Dendritic cell treated with granulocyte-macrophage colony-stimulating factor and Interleukin-4, amounts not matched to agents 40 ng/mL and 50 ng/mL, for 4 days (primary cell): ENCODE data around the gene FLG2.

Source experiments
- H3K27ac Mint-ChIP-seq: one replicate; pipeline ENCODE4 v1.8.0; 2022; ENCODE audit warnings: mild to moderate bottlenecking, mixed read lengths
- H3K27me3 Mint-ChIP-seq: one replicate; pipeline ENCODE4 v1.8.0; 2022; ENCODE audit warnings: mild to moderate bottlenecking, mixed read lengths
- H3K36me3 Mint-ChIP-seq: one replicate; pipeline ENCODE4 v1.8.0; 2022; ENCODE audit warnings: low read depth, mixed read lengths
- H3K4me1 Mint-ChIP-seq: one replicate; pipeline ENCODE4 v1.8.0; 2022; ENCODE audit warnings: low read depth, mixed read lengths
- H3K4me3 Mint-ChIP-seq: one replicate; pipeline ENCODE4 v1.8.0; 2022; ENCODE audit warnings: mild to moderate bottlenecking, moderate library complexity, mixed read lengths
- H3K9me3 Mint-ChIP-seq: one replicate; pipeline ENCODE4 v1.8.0; 2022; ENCODE audit warnings: mixed read lengths
- intact Hi-C: fragments of 100-400 bp; cut with micrococcal nuclease; formaldehyde crosslinking; loops from one replicate; pipeline ENCODE4 v1.15.0; 2022

FLG2 gene

GRCh38 chr1:152359906-152360305, at the start of gene FLG2:
FLG2 (minus strand) TSS chr1:152360006; CDS start chr1:152358884, 1,122 bp downstream.
- Mint-ChIP-seq H3K27ac (no peak within 1 kb of the TSS), H3K9me3 (no peaks in the 10 kb centered on the region), H3K4me1 (no peaks in the 10 kb centered on the region), H3K36me3 (no peaks in the 10 kb centered on the region), H3K4me3 (no peak within 1 kb of the TSS), H3K27me3 (peaks cover 6% of the 10 kb centered on the region)
- intact Hi-C loops, result no loop called here

GRCh38 chr1:152408664-152409063, 48.9 kb upstream of the FLG2 start:
- intact Hi-C loops, result no loop called here
- no peaks in the 10 kb centered on the region for H3K9me3 Mint-ChIP-seq
- H3K4me3 Mint-ChIP-seq, result no peak overlapping the region
- no peaks in the 10 kb centered on the region for H3K4me1 Mint-ChIP-seq
- no peaks in the 10 kb centered on the region for H3K36me3 Mint-ChIP-seq
- no peak overlapping the region for H3K27ac Mint-ChIP-seq
- peaks cover 10% of the 10 kb centered on the region for H3K27me3 Mint-ChIP-seq

- Mint-ChIP-seq H3K36me3 (no peaks in the 10 kb centered on the region), H3K9me3 (peaks cover 6% of the 10 kb centered on the region), H3K27ac (no peak overlapping the region), H3K4me3 (no peak overlapping the region), H3K4me1 (no peaks in the 10 kb centered on the region), H3K27me3 (peaks cover 10% of the 10 kb centered on the region)
- intact Hi-C loops, result no loop called here
Observed at GRCh38 chr1:152398812-152399698, 39.2 kb upstream of the FLG2 start.

- H3K4me3 Mint-ChIP-seq, result no peak overlapping the region
- no peaks in the 10 kb centered on the region for H3K36me3 Mint-ChIP-seq
- no peak overlapping the region for H3K27ac Mint-ChIP-seq
- H3K9me3 Mint-ChIP-seq, result peaks cover 6% of the 10 kb centered on the region
- intact Hi-C loops, result no loop called here
- H3K27me3 Mint-ChIP-seq, result peaks cover 11% of the 10 kb centered on the region
- H3K4me1 Mint-ChIP-seq, result no peaks in the 10 kb centered on the region
Observed at GRCh38 chr1:152397474-152397873, 37.7 kb upstream of the FLG2 start.

GRCh38 chr1:152394151-152394550, 34.3 kb upstream of the FLG2 start:
- intact Hi-C loops, result no loop called here
- H3K4me3 Mint-ChIP-seq, result no peak overlapping the region
- H3K4me1 Mint-ChIP-seq, result no peaks in the 10 kb centered on the region
- peaks cover 6% of the 10 kb centered on the region for H3K9me3 Mint-ChIP-seq
- peaks cover 15% of the 10 kb centered on the region for H3K27me3 Mint-ChIP-seq
- H3K36me3 Mint-ChIP-seq, result no peaks in the 10 kb centered on the region
- no peak overlapping the region for H3K27ac Mint-ChIP-seq

GRCh38 chr1:152392909-152393308, 33.1 kb upstream of the FLG2 start:
- Mint-ChIP-seq H3K27ac (no peak overlapping the region), H3K4me1 (no peaks in the 10 kb centered on the region), H3K27me3 (peaks cover 14% of the 10 kb centered on the region), H3K36me3 (no peaks in the 10 kb centered on the region), H3K4me3 (no peak overlapping the region), H3K9me3 (peaks cover 6% of the 10 kb centered on the region)
- intact Hi-C loops, result no loop called here

- Mint-ChIP-seq H3K36me3 (no peaks in the 10 kb centered on the region), H3K9me3 (no peaks in the 10 kb centered on the region), H3K4me1 (no peaks in the 10 kb centered on the region), H3K27ac (no peak overlapping the region), H3K27me3 (peaks cover 14% of the 10 kb centered on the region), H3K4me3 (no peak overlapping the region)
- intact Hi-C loops, result no loop called here
Observed at GRCh38 chr1:152388889-152389288, 29.1 kb upstream of the FLG2 start.

GRCh38 chr1:152386940-152387339, 27.1 kb upstream of the FLG2 start:
- Mint-ChIP-seq H3K27ac (no peak overlapping the region), H3K9me3 (no peaks in the 10 kb centered on the region), H3K27me3 (peaks cover 12% of the 10 kb centered on the region), H3K4me1 (no peaks in the 10 kb centered on the region), H3K36me3 (no peaks in the 10 kb centered on the region), H3K4me3 (no peak overlapping the region)
- intact Hi-C loops, result no loop called here

GRCh38 chr1:152380932-152381331, 21.1 kb upstream of the FLG2 start:
- Mint-ChIP-seq H3K9me3 (no peaks in the 10 kb centered on the region), H3K36me3 (no peaks in the 10 kb centered on the region), H3K4me3 (no peak overlapping the region)

GRCh38 chr1:152374451-152374850, 14.6 kb upstream of the FLG2 start:
- intact Hi-C loops, result no loop called here
- Mint-ChIP-seq H3K27ac (no peak overlapping the region), H3K9me3 (peaks cover 5% of the 10 kb centered on the region), H3K27me3 (peaks cover 8% of the 10 kb centered on the region), H3K4me1 (no peaks in the 10 kb centered on the region), H3K36me3 (no peaks in the 10 kb centered on the region), H3K4me3 (no peak overlapping the region)

More at GRCh38 chr1:152380932-152381331, 21.1 kb upstream of the FLG2 start:
- Mint-ChIP-seq H3K4me1 (no peaks in the 10 kb centered on the region), H3K27me3 (peaks cover 4% of the 10 kb centered on the region), H3K27ac (no peak overlapping the region)
- intact Hi-C loops, result no loop called here

- intact Hi-C loops, result no loop called here
- Mint-ChIP-seq H3K27me3 (peaks cover 8% of the 10 kb centered on the region), H3K4me3 (no peak overlapping the region), H3K9me3 (peaks cover 21% of the 10 kb centered on the region), H3K4me1 (no peaks in the 10 kb centered on the region), H3K36me3 (no peaks in the 10 kb centered on the region), H3K27ac (no peak overlapping the region)
Observed at GRCh38 chr1:152372672-152373071, 12.9 kb upstream of the FLG2 start.

- no peaks in the 10 kb centered on the region for H3K4me1 Mint-ChIP-seq
- peaks cover 21% of the 10 kb centered on the region for H3K9me3 Mint-ChIP-seq
- no peaks in the 10 kb centered on the region for H3K36me3 Mint-ChIP-seq
- no peak overlapping the region for H3K27ac Mint-ChIP-seq
- H3K4me3 Mint-ChIP-seq, result no peak overlapping the region
- H3K27me3 Mint-ChIP-seq, result peaks cover 7% of the 10 kb centered on the region
- intact Hi-C loops, result no loop called here
Observed at GRCh38 chr1:152367436-152367835, 7.6 kb upstream of the FLG2 start.

GRCh38 chr1:152356736-152357135, 3.1 kb downstream of the FLG2 start:
- Mint-ChIP-seq H3K9me3 (peaks cover 17% of the 10 kb centered on the region), H3K27me3 (peaks cover 6% of the 10 kb centered on the region), H3K27ac (no peak overlapping the region), H3K36me3 (no peaks in the 10 kb centered on the region), H3K4me3 (no peak overlapping the region), H3K4me1 (no peaks in the 10 kb centered on the region)
- intact Hi-C loops, result no loop called here

GRCh38 chr1:152349611-152350010, 10.2 kb downstream of the FLG2 start:
- H3K36me3 Mint-ChIP-seq, result no peaks in the 10 kb centered on the region
- no peak overlapping the region for H3K4me3 Mint-ChIP-seq
- no peak overlapping the region for H3K27ac Mint-ChIP-seq
- no peaks in the 10 kb centered on the region for H3K4me1 Mint-ChIP-seq
- H3K9me3 Mint-ChIP-seq, result peaks cover 17% of the 10 kb centered on the region
- intact Hi-C loops, result loop anchor here (5.0 kb wide), 2 partner anchors 108 to 297 kb away; no protein-coding TSS in a partner anchor
- H3K27me3 Mint-ChIP-seq, result peaks cover 10% of the 10 kb centered on the region
